HepG2 (cell line): ENCODE measurements around the gene MRPL39. TPM values are rescaled to one million over a fixed set of nuclear protein-coding genes. Genes with fewer than 3 reads are reported as not detected.

Source experiments
- ATAC-seq: fragments of 200-7000 bp; cut with Tn5 transposase; 3 replicates; pipeline ENCODE4 v1.9.1; 2020; ENCODE audit warnings: mild to moderate bottlenecking, moderate library complexity
- BruUV-seq: library from RNA; stranded (reverse); fragments of 400-500 nt; replicated peaks from 2 replicates; lab custom pipeline; 2021; lab: Mats Ljungman, UMichigan
- CTCF ChIA-PET: fragments of 300-600 bp; formaldehyde crosslinking; extraction: SDS; loops from one replicate; lab custom pipeline; 2021; ENCODE audit warnings: low total read pairs, inconsistent platforms, low intra/inter-chr PET ratio; lab: Yijun Ruan, JAX
- POLR2A ChIA-PET: fragments of 350-600 bp; sonication (Branson Sonifier 250); formaldehyde crosslinking; loops from one replicate; lab custom pipeline; 2020; ENCODE audit warnings: antibody characterized with exemption, inconsistent platforms; lab: Yijun Ruan, JAX
- DNase-seq: peaks from one replicate; pipeline ENCODE4 v3.0.0-alpha.2; 2015; ENCODE audit warnings: low spot score
- FAIRE-seq: peaks from 3 replicates; lab custom pipeline; 2011; peaks lifted over from hg19 to GRCh38; lab: Jason Lieb, UNC
- H2AFZ ChIP-seq: one replicate; pipeline ENCODE4 v1.6.1; 2011; ENCODE audit warnings: low read length, inconsistent platforms
- H3K27ac ChIP-seq: fragments of 300-600 bp; 3 replicates; pipeline ENCODE4 v1.8.0; 2011; ENCODE audit warnings: mixed run types, mild to moderate bottlenecking, mixed read lengths, low read length, inconsistent platforms; ENCODE audit not compliant: insufficient read depth; ENCODE audit errors: extremely low read length
- H3K27me3 ChIP-seq, 2 experiments: fragments of 200-600 bp in 1 of 2; 2 replicates in 1 of 2; 3 replicates in 1 of 2; pipeline versions ENCODE4 v1.6.0 to v1.8.0; 2011; ENCODE audit warnings: low read length in 2 of 2, mild to moderate bottlenecking in 2 of 2, moderate library complexity in 2 of 2, inconsistent platforms in 1 of 2; ENCODE audit not compliant: insufficient read depth in 2 of 2, control insufficient read depth in 1 of 2
- H3K36me3 ChIP-seq, 2 experiments: fragments of 200-600 bp in 1 of 2; replicated peaks in 1 of 2; 2 replicates in 1 of 2; 3 replicates in 1 of 2; pipeline versions ENCODE4 v1.5.1 to v1.8.0; 2011; ENCODE audit warnings: low read length in 2 of 2, inconsistent platforms in 1 of 2; ENCODE audit not compliant: insufficient read depth in 2 of 2, control insufficient read depth in 1 of 2
- H3K4me1 ChIP-seq: 2 replicates; pipeline ENCODE4 v1.5.1; 2012; ENCODE audit warnings: low read length, inconsistent platforms; ENCODE audit not compliant: insufficient read depth
- H3K4me2 ChIP-seq: 2 replicates; pipeline ENCODE4 v1.6.0; 2011; ENCODE audit warnings: low read depth, low read length, inconsistent platforms
- H3K4me3 ChIP-seq, 3 experiments: fragments of 200-600 bp in 1 of 3; sonication (generic), shearing (Covaris generic) in 1 of 3; replicated peaks in 1 of 3; 2 replicates each; pipeline ENCODE4 v1.5.1; 2011 to 2016; ENCODE audit warnings: low read length in 3 of 3, inconsistent platforms in 2 of 3, low read depth in 2 of 3, mild to moderate bottlenecking in 2 of 3, control low read depth in 1 of 3, mixed read lengths in 1 of 3; ENCODE audit not compliant: insufficient read depth in 1 of 3
- H3K79me2 ChIP-seq: one replicate; pipeline ENCODE4 v1.6.1; 2011; ENCODE audit warnings: low read length, inconsistent platforms; ENCODE audit not compliant: insufficient read depth
- H3K9ac ChIP-seq: 2 replicates; pipeline ENCODE4 v1.6.0; 2011; ENCODE audit warnings: mild to moderate bottlenecking, low read depth, low read length, inconsistent platforms; ENCODE audit not compliant: insufficient read depth
- H3K9me3 ChIP-seq: 2 replicates; pipeline ENCODE4 v1.5.1; 2012; ENCODE audit warnings: mild to moderate bottlenecking, low read length
- H4K20me1 ChIP-seq: 2 replicates; pipeline ENCODE4 v1.6.0; 2011; ENCODE audit warnings: inconsistent platforms, mild to moderate bottlenecking, low read length, moderate library complexity; ENCODE audit not compliant: insufficient read depth
- DRAP1 ChIP-seq: IDR thresholded peaks from 2 replicates; pipeline ENCODE4 v1.6.1; 2016; ENCODE audit warnings: missing genetic modification reagents, missing compliant biosample characterization
- HOXA9 ChIP-seq: sonication (generic); formaldehyde crosslinking; IDR thresholded peaks from 2 replicates; pipeline ENCODE4 v1.8.1; 2022; ENCODE audit warnings: missing genetic modification reagents, mild to moderate bottlenecking, moderate library complexity, borderline replicate concordance
- KAT2B ChIP-seq: fragments of 150-350 bp; IDR thresholded peaks from 2 replicates; pipeline ENCODE4 v1.6.1; 2014; ENCODE audit warnings: low read depth, low read length, borderline replicate concordance
- KMT2B ChIP-seq: IDR thresholded peaks from 2 replicates; pipeline ENCODE4 v1.6.1; 2016; ENCODE audit warnings: missing genetic modification reagents, missing compliant biosample characterization
- MLXIP ChIP-seq: sonication (generic); formaldehyde crosslinking; IDR thresholded peaks from 2 replicates; pipeline ENCODE4 v1.9.0; 2021; ENCODE audit warnings: missing genetic modification reagents, borderline replicate concordance
- NFE2 ChIP-seq: sonication (generic); formaldehyde crosslinking; IDR thresholded peaks from 2 replicates; pipeline ENCODE4 v1.4.0; 2020; ENCODE audit warnings: missing genetic modification reagents
- NPAS2 ChIP-seq: sonication (generic); formaldehyde crosslinking; IDR thresholded peaks from 2 replicates; pipeline ENCODE4 v1.8.0; 2022; ENCODE audit warnings: mild to moderate bottlenecking, missing genetic modification reagents, borderline replicate concordance
- PHF5A ChIP-seq: IDR thresholded peaks from one replicate; pipeline ENCODE4 v1.6.1; 2018; ENCODE audit warnings: low read depth, missing genetic modification reagents; ENCODE audit not compliant: unreplicated experiment
- PRDM15 ChIP-seq: sonication (generic); formaldehyde crosslinking; IDR thresholded peaks from 2 replicates; pipeline ENCODE4 v1.4.0; 2020; ENCODE audit warnings: missing genetic modification reagents
- RBM39 ChIP-seq: fragments of 200-400 bp; formaldehyde crosslinking; IDR thresholded peaks from one replicate; pipeline ENCODE4 v1.6.1; 2018; ENCODE audit warnings: antibody characterized with exemption, mild to moderate bottlenecking, low read depth, low read length; ENCODE audit not compliant: poor library complexity, severe bottlenecking
- SMYD3 ChIP-seq: sonication (generic); formaldehyde crosslinking; IDR thresholded peaks from 2 replicates; pipeline ENCODE4 v1.8.1; 2023; ENCODE audit warnings: mild to moderate bottlenecking, missing genetic modification reagents
- SPEN ChIP-seq: sonication (generic); formaldehyde crosslinking; IDR thresholded peaks from 2 replicates; pipeline ENCODE4 v1.5.1; 2020; ENCODE audit warnings: low read depth, mild to moderate bottlenecking, missing genetic modification reagents
- TFE3 ChIP-seq: IDR thresholded peaks from 2 replicates; pipeline ENCODE4 v1.6.1; 2016
- TP53 ChIP-seq: sonication (generic); formaldehyde crosslinking; conservative IDR thresholded peaks from 2 replicates; pipeline ENCODE4 v1.4.0; 2020; ENCODE audit warnings: missing genetic modification reagents
- ZNF230 ChIP-seq: sonication (generic); formaldehyde crosslinking; IDR thresholded peaks from 2 replicates; pipeline ENCODE4 v1.4.0; 2020; ENCODE audit warnings: mild to moderate bottlenecking, missing genetic modification reagents
- ZNF30 ChIP-seq: sonication (generic); formaldehyde crosslinking; IDR thresholded peaks from 2 replicates; pipeline ENCODE4 v1.5.0; 2020; ENCODE audit warnings: mild to moderate bottlenecking, missing genetic modification reagents
- ZNF335 ChIP-seq: sonication (generic); formaldehyde crosslinking; IDR thresholded peaks from 2 replicates; pipeline ENCODE4 v1.4.0; 2020; ENCODE audit warnings: missing genetic modification reagents
- ZNF720 ChIP-seq: sonication (generic); formaldehyde crosslinking; IDR thresholded peaks from 2 replicates; pipeline ENCODE4 v1.4.0; 2020; ENCODE audit warnings: missing genetic modification reagents
- WGBS: methylation state at CpG from one replicate; pipeline ENCODE4 v1.1.6; 2017; ENCODE audit warnings: low lambda C conversion rate; 5-methylcytosine and 5-hydroxymethylcytosine counted together
- in situ Hi-C: cut with HindIII; loops from 2 replicates; pipeline ENCODE4 v1.10.0; 2017; ENCODE audit warnings: low pct_unique_long_range_greater_than_20kb; ENCODE audit not compliant: extremely low pct_ligation_motif_present
- intact Hi-C: fragments of 100-400 bp; cut with micrococcal nuclease; formaldehyde crosslinking; loops from one replicate; pipeline ENCODE4 v1.10.0; 2022; ENCODE audit not compliant: unreplicated experiment
- polyA plus RNA-seq, 8 experiments: library from polyadenylated mRNA; depleted of rRNA in 3 of 8; stranded (reverse) in 7 of 8; unstranded in 1 of 8; fragments of >200 nt; fragmentation: Illumina TruSeq in 4 of 8; extraction: Trizol in 4 of 8; gene quantifications; 2 replicates each; pipeline versions ENCODE4 v1.2.1 to v1.2.3, GENCODE V29; 2011 to 2016; ENCODE audit warnings: low read depth in 4 of 8, missing spikeins in 1 of 8, mixed read lengths in 1 of 8; ENCODE audit not compliant: insufficient read depth in 1 of 8
- total RNA-seq, 5 experiments: library from RNA; depleted of rRNA; stranded (reverse); fragments of >200 nt; fragmentation: Illumina TruSeq; extraction: Trizol; gene quantifications; 2 replicates each; pipeline ENCODE4 v1.2.3, GENCODE V29; 2016; ENCODE audit warnings: low read depth in 1 of 5

MRPL39 gene
- total and polyA plus RNA-seq, 2 of the 13 experiments (the other 11 are each of a cell fraction or from before 2014, with no cell fraction given): 29.1 to 91.2 TPM

- intact Hi-C loops: no loop called here
- no peak overlapping the region for H3K27ac ChIP-seq
- no peaks in the 10 kb centered on the region for H3K36me3 ChIP-seq
- in situ Hi-C loops: no loop called here
- 2% methylated on average over 1 of the region's 1 CpG for WGBS
- BruUV-seq: no TSS peak
- CTCF ChIA-PET: no interaction called here
- H3K4me1 ChIP-seq: no peaks in the 10 kb centered on the region
- H2AFZ ChIP-seq: no peak overlapping the region
- POLR2A ChIA-PET: no interaction called here
- 0 out of 5 replicates have a peak, but pooled peaks cover 0 to under 1% of the 10 kb centered on the region in 2 experiments for H3K27me3 ChIP-seq
- H3K9me3 ChIP-seq: no peaks in the 10 kb centered on the region
- ATAC-seq (no peak), DNase-seq (no peak), FAIRE-seq (no peak)
- H4K20me1 ChIP-seq: no peaks in the 10 kb centered on the region
- H3K4me2 ChIP-seq: no peak overlapping the region
- no peak for TF ChIP-seq ZNF720 (CRISPR knock-in tag)
- TF ChIP-seq ZNF230 (CRISPR knock-in tag): no peak
- no peak for TF ChIP-seq HOXA9 (CRISPR knock-in tag)
- no peak for TF ChIP-seq ZNF30 (CRISPR knock-in tag)
- no peak for TF ChIP-seq MLXIP (CRISPR knock-in tag)
- no peak for TF ChIP-seq ZNF335
- no peak for TF ChIP-seq TP53 (CRISPR knock-in tag)
- TF ChIP-seq KMT2B (CRISPR knock-in tag): no peak
- TF ChIP-seq NFE2 (CRISPR knock-in tag): no peak
- no peak for TF ChIP-seq NPAS2 (CRISPR knock-in tag)
- no peak for TF ChIP-seq DRAP1 (CRISPR knock-in tag)
- no peak for TF ChIP-seq SMYD3 (CRISPR knock-in tag)
- TF ChIP-seq RBM39: no peak
- TF ChIP-seq KAT2B: no peak
- no peak for TF ChIP-seq SPEN (CRISPR knock-in tag)
- no peak for TF ChIP-seq TFE3 (CRISPR knock-in tag)
- no peak for TF ChIP-seq PRDM15 (CRISPR knock-in tag)
- no peak for TF ChIP-seq PHF5A (CRISPR knock-in tag)
- no peaks in the 10 kb centered on the region for H3K79me2 ChIP-seq
- H3K4me3 ChIP-seq: no peak overlapping the region
- no peak overlapping the region for H3K9ac ChIP-seq
These were observed 17.8 kb upstream of the MRPL39 start for GRCh38 chr21:25625036-25625435.
